ENCODE measurements around the gene HIP1R. TPM values are rescaled to one million over a fixed set of nuclear protein-coding genes. Genes with fewer than 3 reads are reported as not detected.

Gene HIP1R
- total RNA-seq, 2 donors from 2014 or later: 61.5 to 67.4 TPM

DNA sequence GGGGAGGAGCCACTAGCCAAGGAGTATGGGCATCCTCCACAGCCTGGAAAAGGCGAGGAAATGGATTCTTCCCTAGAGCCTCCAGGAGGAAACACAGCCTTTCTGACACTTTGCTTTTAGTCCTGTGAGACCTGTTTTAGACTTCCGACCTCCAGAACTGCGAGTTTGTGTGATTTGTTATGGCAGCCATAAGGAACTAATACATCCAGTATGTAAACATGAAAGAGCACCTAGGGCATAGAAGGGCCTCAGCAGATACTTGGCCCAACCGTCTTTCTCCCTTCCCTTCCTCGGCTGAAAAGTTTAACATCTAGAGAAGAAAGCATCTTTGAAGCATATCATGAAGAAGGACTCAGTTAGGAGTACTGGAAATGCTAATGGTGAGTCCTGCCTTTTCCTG is 3.6 kb downstream of the HIP1R start:
- H3K27ac Mint-ChIP-seq: no peak overlapping the region
- DNase-seq: no peak

DNA sequence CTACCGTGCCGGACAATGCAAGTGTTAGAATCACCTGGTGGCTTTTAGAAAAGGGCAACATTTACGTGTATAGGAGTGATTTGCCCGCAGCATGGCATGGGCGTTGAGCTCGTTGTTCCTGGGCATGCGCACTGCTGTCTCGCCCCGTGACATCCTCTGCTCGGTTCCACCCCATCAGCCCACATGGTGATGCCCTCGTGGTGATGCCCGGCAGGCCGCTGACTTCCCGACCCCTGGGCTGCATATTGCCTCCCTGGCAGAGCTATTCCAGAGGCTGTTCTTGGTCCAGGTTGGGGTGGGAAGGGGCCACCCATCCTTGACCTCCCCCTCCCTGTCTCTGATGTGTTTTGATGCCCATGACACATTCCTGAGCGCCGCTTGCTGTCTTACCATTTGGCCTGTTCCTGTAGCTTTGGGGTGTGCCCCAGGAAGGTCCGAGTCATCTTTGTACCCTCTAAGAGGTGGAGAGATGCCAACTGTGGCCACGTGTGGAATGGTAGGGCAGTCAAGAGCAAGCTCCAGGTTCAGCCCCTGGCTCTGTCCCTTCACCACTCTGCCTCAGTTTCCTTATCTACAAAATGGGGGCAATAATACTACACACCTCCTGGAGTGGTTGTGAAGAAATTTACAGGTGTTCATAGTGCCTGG is 4.8 kb downstream of the HIP1R start:
- H3K27me3 Mint-ChIP-seq: no peaks in the 10 kb centered on the region
- peaks cover 36% of the 10 kb centered on the region for H3K4me1 Mint-ChIP-seq
- no peak for DNase-seq
- H3K4me3 Mint-ChIP-seq: no peak overlapping the region
- H3K27ac Mint-ChIP-seq: peak overlapping the region; percentile 82
- ATAC-seq: no peak
- no peaks in the 10 kb centered on the region for H3K36me3 Mint-ChIP-seq (ENCODE audit: low read depth)
- H3K9me3 ChIP-seq (ENCODE audit: control insufficient read depth, low read length, poor library complexity, severe bottlenecking): no peaks in the 10 kb centered on the region

More for the DNA sequence above, 3.6 kb downstream of the HIP1R start:
- H3K9me3 ChIP-seq (ENCODE audit: control insufficient read depth, low read length, poor library complexity, severe bottlenecking): no peaks in the 10 kb centered on the region
- no peaks in the 10 kb centered on the region for H3K27me3 Mint-ChIP-seq
- no peak for ATAC-seq
- H3K4me3 Mint-ChIP-seq: no peak overlapping the region
- peaks cover 45% of the 10 kb centered on the region for H3K4me1 Mint-ChIP-seq
- H3K36me3 Mint-ChIP-seq (ENCODE audit: low read depth): no peaks in the 10 kb centered on the region

DNA sequence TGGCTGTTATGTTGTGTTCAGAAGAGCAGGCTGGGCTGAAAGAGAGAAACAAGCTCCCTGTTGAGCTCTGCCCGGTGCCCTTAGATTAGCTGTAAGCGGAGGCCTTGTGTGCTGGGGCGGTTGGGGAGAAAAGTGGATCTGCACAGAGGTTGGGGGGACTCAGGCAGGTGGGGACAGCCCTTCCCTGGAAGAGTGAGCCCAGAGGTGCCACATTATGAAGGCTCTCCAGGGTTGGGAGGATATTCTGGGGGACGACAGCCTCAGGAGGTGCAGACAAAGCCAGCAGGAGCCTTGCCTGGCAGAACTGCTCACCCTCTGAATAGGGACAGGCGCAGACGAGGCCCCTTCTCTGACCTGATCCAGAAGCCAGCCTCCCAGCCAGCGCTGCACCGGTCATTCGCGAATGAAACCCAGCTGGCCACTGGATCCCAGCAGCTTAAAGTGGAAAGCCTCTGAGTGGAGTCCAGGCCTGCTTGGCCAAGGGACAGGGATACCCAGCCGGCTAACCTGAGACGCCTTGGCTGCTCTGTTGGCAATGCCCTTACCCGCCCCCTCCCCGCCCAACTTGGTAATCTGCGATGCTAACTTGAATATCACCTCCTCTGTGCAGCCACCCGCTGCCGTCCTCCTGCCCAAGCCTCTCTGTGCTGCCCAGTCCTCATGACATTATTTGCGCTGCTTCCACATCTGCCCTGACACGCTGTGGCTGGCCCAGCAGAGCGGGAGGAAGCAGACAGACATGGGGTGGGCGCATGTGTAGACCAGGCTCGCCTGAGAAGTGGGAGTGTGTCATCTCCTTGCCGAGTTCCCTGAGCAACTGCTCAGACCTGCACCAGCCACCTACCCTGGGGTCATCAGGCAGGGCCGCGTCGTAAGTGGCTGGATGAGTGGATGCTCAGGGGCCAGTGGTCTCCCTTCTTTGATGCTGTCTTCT is 5.6 kb downstream of the HIP1R start:
- Mint-ChIP-seq H3K27ac (peak overlapping the region; percentile 82), H3K4me3 (no peak overlapping the region), H3K4me1 (peaks cover 36% of the 10 kb centered on the region), H3K36me3 (ENCODE audit: low read depth) (no peaks in the 10 kb centered on the region), H3K27me3 (no peaks in the 10 kb centered on the region)
- ATAC-seq (no peak), DNase-seq (no peak)
- H3K9me3 ChIP-seq (ENCODE audit: control insufficient read depth, low read length, poor library complexity, severe bottlenecking): no peaks in the 10 kb centered on the region

DNA sequence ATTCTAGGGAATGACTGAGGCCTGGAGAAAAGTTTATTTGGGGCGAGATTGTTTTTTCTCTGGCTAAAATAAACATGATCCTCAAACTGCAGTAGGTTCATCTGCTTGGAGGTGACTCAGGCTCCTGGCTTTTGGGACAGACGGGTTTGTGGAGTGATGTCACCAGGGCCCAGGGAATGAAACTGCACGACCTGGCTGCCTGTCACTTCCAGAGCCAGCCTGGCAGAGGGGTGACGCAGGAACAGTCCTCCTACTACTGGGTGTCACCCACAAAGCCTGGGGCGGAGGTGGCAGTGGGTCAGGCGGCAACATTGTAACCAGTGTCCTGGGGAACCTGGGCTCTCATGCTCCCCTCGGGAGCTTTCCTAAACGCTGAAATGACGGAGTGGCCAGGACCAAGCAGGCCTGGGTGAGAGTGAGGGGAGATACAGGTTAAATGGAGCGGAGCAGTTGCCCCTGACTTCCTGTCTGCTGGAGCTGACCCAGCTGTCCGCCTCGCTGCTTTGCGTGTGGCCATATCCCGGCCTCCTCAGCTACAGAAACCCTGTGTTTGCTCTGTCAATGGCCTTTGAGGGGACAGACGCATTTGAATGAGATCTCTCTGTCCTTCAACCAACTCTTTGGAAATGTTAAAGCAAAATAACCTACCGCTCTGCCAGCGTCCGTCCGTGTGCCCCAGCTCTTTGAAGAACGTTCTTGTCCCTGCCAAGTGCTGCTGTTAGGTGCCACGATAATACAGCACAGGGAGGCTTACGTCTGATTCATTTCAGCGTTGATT is 6.5 kb downstream of the HIP1R start:
- no peak for ATAC-seq
- no peaks in the 10 kb centered on the region for H3K27me3 Mint-ChIP-seq
- no peak for DNase-seq
- H3K4me3 Mint-ChIP-seq: no peak overlapping the region
- H3K27ac Mint-ChIP-seq: no peak overlapping the region
- no peaks in the 10 kb centered on the region for H3K9me3 ChIP-seq (ENCODE audit: control insufficient read depth, low read length, poor library complexity, severe bottlenecking)
- H3K4me1 Mint-ChIP-seq: peaks cover 30% of the 10 kb centered on the region
- no peaks in the 10 kb centered on the region for H3K36me3 Mint-ChIP-seq (ENCODE audit: low read depth)

DNA sequence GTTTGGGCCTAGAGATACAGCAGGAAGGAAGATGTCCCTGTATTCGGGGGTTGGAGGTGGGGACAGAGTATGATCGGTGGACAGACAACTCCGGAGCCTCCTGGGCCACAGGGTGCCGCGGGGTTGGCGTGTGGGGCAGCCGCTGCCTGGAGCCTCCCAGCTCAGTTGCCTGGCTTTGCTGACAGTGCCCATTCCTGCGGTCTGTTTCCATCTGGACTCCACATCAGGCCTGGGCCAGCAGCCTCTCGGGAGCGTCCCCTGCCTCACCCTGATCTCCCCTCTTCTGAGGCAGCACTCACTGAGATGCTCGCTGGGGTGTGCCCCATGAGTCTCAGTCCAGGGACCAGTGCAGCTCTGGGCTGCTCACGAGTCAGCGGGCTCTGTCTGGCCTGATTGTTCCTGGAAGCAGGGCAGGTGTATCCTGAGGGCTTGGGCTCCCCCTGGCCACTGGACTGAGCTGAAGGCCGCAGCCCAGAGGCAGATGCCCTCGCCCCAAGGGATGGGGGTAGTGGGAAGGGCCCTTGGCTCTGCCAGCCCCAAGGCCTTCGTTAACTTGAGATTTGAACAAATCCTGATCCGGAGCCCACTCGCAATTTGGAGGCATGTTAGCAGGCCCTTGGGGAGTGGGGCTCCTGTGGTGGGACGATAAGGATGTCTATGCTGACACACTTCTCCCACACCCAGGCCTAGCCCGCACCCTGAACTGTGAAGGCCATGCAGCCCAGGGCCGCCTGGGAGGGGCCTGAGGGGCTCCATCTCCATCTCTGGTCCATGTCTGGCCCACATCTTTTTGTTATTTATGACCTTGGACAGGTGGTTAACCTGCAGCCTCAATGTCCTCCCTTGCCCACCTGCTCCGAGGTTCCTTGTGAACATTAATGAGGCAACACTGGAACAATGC is 7.5 kb downstream of the HIP1R start:
- H3K4me1 Mint-ChIP-seq: peaks cover 24% of the 10 kb centered on the region
- no peaks in the 10 kb centered on the region for H3K27me3 Mint-ChIP-seq
- H3K36me3 Mint-ChIP-seq (ENCODE audit: low read depth): no peaks in the 10 kb centered on the region
- no peak for DNase-seq
- H3K4me3 Mint-ChIP-seq: no peak overlapping the region
- no peaks in the 10 kb centered on the region for H3K9me3 ChIP-seq (ENCODE audit: control insufficient read depth, low read length, poor library complexity, severe bottlenecking)
- ATAC-seq: no peak
- H3K27ac Mint-ChIP-seq: no peak overlapping the region

DNA sequence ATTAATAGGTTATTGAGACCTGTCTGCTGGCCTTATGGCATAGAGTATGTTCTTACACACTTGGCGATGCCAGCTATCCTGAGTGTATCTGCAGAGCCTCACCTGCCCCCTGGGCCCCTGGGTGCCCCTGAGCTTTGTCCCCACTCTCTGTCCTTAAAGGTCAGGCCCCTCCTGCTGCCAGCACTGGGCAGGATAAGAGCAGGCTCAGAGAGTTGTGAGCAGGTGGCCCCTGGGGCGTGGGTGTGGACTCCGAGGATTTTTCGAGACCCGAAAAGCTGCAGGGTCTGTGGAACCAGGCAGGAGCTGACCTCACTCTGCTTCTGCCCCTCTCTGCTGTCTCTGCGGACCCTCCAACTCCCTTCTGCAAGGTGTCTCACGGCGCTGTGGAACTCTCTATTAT is 8.2 kb downstream of the HIP1R start:
- no peaks in the 10 kb centered on the region for H3K9me3 ChIP-seq (ENCODE audit: control insufficient read depth, low read length, poor library complexity, severe bottlenecking)
- H3K27ac Mint-ChIP-seq: no peak overlapping the region
- H3K36me3 Mint-ChIP-seq (ENCODE audit: low read depth): no peaks in the 10 kb centered on the region
- no peak for ATAC-seq
- peaks cover 17% of the 10 kb centered on the region for H3K4me1 Mint-ChIP-seq
- no peaks in the 10 kb centered on the region for H3K27me3 Mint-ChIP-seq
- no peak for DNase-seq
- H3K4me3 Mint-ChIP-seq: no peak overlapping the region

DNA sequence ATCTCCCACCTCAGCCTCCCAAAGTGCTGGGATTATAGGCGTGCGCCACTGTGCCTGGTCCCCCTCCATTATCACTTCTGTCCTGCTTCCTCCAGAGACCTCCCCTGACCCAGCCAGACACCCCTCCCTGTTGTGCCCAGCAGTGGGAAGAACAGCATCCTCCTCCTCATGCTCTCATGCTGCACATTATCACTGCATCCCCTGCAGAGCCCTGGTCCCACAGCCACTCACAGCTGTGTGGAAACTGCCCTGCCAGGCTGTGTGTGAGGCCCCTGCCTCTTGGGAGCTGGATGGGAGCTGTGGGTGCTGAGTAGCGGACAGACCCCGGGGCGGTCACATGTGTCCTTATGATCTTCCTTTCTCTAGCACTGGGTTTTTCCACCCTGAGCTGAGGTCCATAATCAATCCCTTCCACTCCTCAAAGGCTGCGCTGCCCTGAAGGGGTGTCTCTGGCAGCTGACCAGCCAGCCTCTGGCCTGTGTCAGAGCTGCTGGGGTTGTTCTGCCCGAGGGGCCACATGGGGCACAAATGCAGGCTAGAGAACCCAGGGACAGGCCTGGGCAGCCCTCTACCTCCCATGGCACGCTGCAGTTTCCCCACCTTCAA is 9.2 kb downstream of the HIP1R start:
- DNase-seq (no peak), ATAC-seq (no peak)
- H3K36me3 Mint-ChIP-seq (ENCODE audit: low read depth): no peaks in the 10 kb centered on the region
- H3K27me3 Mint-ChIP-seq: no peaks in the 10 kb centered on the region
- H3K4me1 Mint-ChIP-seq: peaks cover 10% of the 10 kb centered on the region
- H3K27ac Mint-ChIP-seq: no peak overlapping the region
- no peaks in the 10 kb centered on the region for H3K9me3 ChIP-seq (ENCODE audit: control insufficient read depth, low read length, poor library complexity, severe bottlenecking)
- H3K4me3 Mint-ChIP-seq: no peak overlapping the region

DNA sequence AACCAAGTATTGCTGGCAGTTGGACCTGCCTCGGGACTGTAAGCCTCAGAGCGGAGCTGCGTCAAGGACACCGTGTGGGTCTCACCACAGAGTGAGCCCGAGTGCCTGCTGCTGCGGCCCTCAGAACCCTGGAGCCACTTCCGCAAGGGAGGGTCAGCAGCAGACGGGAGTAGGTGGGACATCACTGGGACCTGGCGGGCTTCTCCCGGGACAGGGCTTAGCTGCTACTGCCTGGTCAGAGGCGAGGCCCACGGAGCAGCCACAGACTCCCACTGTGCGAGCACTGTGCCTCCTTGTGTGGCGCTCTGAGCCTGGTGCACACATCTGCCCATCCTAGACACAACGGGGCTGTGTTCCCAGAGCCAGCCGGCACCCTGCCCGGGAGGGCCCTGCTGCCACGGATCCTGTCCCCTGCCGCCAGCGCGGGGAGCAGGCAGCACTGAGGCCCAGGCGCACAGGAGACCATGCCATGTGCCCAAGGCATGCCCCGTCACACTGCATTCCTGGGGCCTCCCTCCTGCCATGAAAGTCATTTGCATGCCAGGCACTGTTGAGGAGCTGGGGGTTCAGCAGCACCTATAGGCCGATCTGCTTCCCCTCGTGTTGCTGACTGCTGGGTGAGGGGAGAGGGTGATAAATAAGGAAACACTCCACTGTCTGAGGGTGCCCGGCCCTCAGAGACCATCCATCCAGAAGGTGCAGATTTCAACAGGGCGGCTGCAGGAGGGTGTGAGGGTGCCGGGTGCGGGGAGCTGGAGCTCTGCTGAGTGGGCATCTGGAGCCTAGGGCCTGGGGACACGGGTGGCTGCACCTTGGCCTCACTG is 10.0 kb downstream of the HIP1R start:
- Mint-ChIP-seq H3K27me3 (no peaks in the 10 kb centered on the region), H3K4me3 (no peak overlapping the region)

DNA sequence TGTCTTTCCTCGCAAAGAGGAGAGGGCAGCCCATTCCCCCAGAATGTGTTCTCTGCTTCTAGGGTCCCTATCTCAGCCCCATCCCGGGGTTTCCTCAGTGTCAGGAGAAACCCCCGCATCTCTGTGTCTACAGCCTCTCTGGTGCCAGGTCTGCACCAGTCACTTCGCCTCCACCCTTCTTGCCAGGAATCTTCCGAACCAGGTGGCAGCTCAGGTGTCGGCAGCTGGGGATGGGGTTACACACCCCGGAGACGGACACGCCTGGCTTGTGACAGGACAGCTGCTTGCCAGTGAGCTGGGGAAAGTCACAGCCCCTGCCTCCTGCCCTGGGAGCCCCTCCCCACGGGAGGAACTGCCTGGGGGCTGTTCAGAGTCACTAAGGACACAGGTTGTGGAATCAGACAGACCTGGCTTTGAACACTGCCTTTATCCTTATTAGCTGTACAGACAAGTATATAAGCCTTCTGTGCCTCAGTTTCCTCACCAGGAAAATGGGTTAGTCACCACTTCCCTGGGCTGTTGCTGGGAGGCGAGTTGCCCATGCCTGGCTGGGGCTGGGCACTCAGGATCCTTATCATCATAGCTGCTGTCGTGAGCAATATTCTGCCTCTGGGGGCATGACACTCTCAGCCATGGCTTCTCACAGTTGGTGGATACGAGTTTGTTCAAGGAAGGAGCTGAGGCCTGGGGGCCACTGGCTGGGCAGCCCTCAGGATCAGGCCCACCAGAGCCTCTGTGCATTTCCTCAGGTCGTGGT is 10.8 kb downstream of the HIP1R start:
- Mint-ChIP-seq H3K27me3 (no peaks in the 10 kb centered on the region), H3K4me1 (peaks cover 9% of the 10 kb centered on the region), H3K4me3 (no peak overlapping the region), H3K36me3 (ENCODE audit: low read depth) (no peaks in the 10 kb centered on the region), H3K27ac (no peak overlapping the region)
- H3K9me3 ChIP-seq (ENCODE audit: control insufficient read depth, low read length, poor library complexity, severe bottlenecking): no peaks in the 10 kb centered on the region
- no peak for DNase-seq
- no peak for ATAC-seq

More for the DNA sequence above, 10.0 kb downstream of the HIP1R start:
- ATAC-seq (no peak), DNase-seq (no peak)
- no peaks in the 10 kb centered on the region for H3K36me3 Mint-ChIP-seq (ENCODE audit: low read depth)
- no peaks in the 10 kb centered on the region for H3K9me3 ChIP-seq (ENCODE audit: control insufficient read depth, low read length, poor library complexity, severe bottlenecking)
- no peak overlapping the region for H3K27ac Mint-ChIP-seq
- peaks cover 10% of the 10 kb centered on the region for H3K4me1 Mint-ChIP-seq

DNA sequence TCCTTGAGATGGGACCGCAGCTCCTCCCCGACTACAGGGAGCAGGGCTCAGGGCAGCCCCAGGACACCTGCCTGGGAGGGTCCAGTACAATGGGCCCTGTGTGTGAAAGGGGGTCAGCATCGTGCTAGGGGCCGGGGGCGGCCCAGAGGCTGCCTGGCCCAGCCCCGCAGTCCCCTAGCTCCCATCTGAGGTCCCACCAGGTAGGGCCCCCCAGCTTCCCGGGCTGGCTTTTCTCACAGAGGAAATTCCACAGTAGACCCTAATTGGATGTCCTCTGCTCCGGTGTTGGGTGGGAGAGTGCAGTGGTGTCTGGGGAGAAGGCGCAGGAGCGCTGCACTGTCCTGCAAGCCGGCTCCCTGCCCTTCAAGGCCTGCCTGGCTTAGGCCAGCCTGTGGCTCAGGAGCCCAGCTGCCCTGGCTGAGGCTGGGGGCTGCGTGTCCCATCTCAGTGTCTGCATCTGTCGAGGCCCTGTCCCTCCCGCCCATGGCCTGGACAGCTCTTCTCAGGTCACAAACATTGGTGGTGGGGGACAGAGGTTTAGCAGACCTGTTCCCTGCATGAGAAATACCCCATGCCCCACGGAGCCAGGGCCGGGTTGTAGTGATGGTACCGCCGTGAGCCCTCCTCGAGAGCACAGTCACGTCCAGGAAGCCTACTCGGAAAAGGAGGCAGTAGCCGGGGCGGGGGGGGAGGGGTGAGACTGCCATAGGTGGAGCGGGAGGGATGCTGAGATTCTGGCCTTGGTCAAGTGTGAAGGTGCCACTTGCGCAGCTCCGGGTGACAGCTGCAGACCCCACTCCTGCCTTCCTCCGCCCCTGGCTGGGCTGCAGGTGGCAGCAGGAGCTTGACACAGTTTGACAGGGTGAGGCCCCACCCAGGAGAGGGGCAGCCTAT is 11.6 kb downstream of the HIP1R start:
- H3K36me3 Mint-ChIP-seq (ENCODE audit: low read depth): no peaks in the 10 kb centered on the region
- no peaks in the 10 kb centered on the region for H3K27me3 Mint-ChIP-seq
- H3K27ac Mint-ChIP-seq: no peak overlapping the region
- H3K4me3 Mint-ChIP-seq: no peak overlapping the region
- no peaks in the 10 kb centered on the region for H3K9me3 ChIP-seq (ENCODE audit: control insufficient read depth, low read length, poor library complexity, severe bottlenecking)
- peaks cover 2% of the 10 kb centered on the region for H3K4me1 Mint-ChIP-seq
- ATAC-seq (no peak), DNase-seq (no peak)
